Neural progenitor cell (in vitro differentiated cells): ENCODE data around the gene DLGAP3.

Source experiments
- EZH2 ChIP-seq: fragments of 200-600 bp; sonication (generic); IDR thresholded peaks from 2 replicates; pipeline ENCODE4 v1.6.1; 2017; ENCODE audit warnings: antibody characterized with exemption, mild to moderate bottlenecking, moderate library complexity
- TF ChIP-seq, protein P1 (sequence below): fragments of 200-600 bp; sonication (generic); IDR thresholded peaks from 2 replicates; pipeline ENCODE4 v1.5.1; 2017; ENCODE audit warnings: antibody characterized with exemption, mild to moderate bottlenecking

- TF ChIP-seq, protein P1, sequence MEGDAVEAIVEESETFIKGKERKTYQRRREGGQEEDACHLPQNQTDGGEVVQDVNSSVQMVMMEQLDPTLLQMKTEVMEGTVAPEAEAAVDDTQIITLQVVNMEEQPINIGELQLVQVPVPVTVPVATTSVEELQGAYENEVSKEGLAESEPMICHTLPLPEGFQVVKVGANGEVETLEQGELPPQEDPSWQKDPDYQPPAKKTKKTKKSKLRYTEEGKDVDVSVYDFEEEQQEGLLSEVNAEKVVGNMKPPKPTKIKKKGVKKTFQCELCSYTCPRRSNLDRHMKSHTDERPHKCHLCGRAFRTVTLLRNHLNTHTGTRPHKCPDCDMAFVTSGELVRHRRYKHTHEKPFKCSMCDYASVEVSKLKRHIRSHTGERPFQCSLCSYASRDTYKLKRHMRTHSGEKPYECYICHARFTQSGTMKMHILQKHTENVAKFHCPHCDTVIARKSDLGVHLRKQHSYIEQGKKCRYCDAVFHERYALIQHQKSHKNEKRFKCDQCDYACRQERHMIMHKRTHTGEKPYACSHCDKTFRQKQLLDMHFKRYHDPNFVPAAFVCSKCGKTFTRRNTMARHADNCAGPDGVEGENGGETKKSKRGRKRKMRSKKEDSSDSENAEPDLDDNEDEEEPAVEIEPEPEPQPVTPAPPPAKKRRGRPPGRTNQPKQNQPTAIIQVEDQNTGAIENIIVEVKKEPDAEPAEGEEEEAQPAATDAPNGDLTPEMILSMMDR = no peak
- TF ChIP-seq EZH2 = no peak
Observed at GRCh38 chr1:34975338-34975737, 45.9 kb upstream of the DLGAP3 start.
